DND-41 (cell line): ENCODE data around the gene IL37.

ENCODE experiments used
- ATAC-seq: fragments of 200-7000 bp; cut with Tn5 transposase; 3 replicates; pipeline ENCODE4 v1.9.1; 2021; ENCODE audit warnings: low read depth; ENCODE audit not compliant: insufficient read depth
- DNase-seq: peaks from one replicate; pipeline ENCODE4 v3.0.0-alpha.2; 2020
- H2AFZ ChIP-seq: 2 replicates; pipeline ENCODE4 v1.6.0; 2012; ENCODE audit warnings: low read depth, low read length
- H3K27ac ChIP-seq: 2 replicates; pipeline ENCODE4 v1.5.1; 2012; ENCODE audit warnings: low read length, inconsistent platforms
- H3K27me3 ChIP-seq: fragments of 200-600 bp; sonication (generic); 2 replicates; pipeline ENCODE4 v1.6.0; 2012; ENCODE audit warnings: low read length, mild to moderate bottlenecking, inconsistent platforms; ENCODE audit not compliant: insufficient read depth, poor library complexity
- H3K36me3 ChIP-seq: 2 replicates; pipeline ENCODE4 v1.5.1; 2012; ENCODE audit warnings: low read length, inconsistent platforms; ENCODE audit not compliant: insufficient read depth
- H3K4me1 ChIP-seq: 2 replicates; pipeline ENCODE4 v1.5.1; 2012; ENCODE audit warnings: mild to moderate bottlenecking, low read length; ENCODE audit not compliant: insufficient read depth
- H3K4me2 ChIP-seq: 2 replicates; pipeline ENCODE4 v1.6.0; 2012; ENCODE audit warnings: mild to moderate bottlenecking, moderate library complexity, low read length, inconsistent platforms; ENCODE audit not compliant: insufficient read depth
- H3K4me3 ChIP-seq, 2 experiments: fragments of 200-600 bp in 1 of 2; shearing (Covaris generic) in 1 of 2; 2 replicates each; pipeline ENCODE4 v1.5.1; 2012 to 2016; ENCODE audit warnings: inconsistent platforms in 2 of 2, low read length in 2 of 2, mild to moderate bottlenecking in 2 of 2, low read depth in 1 of 2, moderate library complexity in 1 of 2
- H3K79me2 ChIP-seq: 2 replicates; pipeline ENCODE4 v1.6.0; 2012; ENCODE audit warnings: low read length, inconsistent platforms; ENCODE audit not compliant: insufficient read depth
- H3K9ac ChIP-seq: 2 replicates; pipeline ENCODE4 v1.6.0; 2012; ENCODE audit warnings: low read depth, mild to moderate bottlenecking, inconsistent platforms, low read length, moderate library complexity
- H3K9me3 ChIP-seq: 2 replicates; pipeline ENCODE4 v1.5.1; 2012; ENCODE audit warnings: low read length, moderate library complexity, mild to moderate bottlenecking, inconsistent platforms; ENCODE audit not compliant: insufficient read depth, severe bottlenecking
- H4K20me1 ChIP-seq: 2 replicates; pipeline ENCODE4 v1.6.0; 2012; ENCODE audit warnings: low read length; ENCODE audit not compliant: insufficient read depth
- EZH2 ChIP-seq: IDR thresholded peaks from 3 replicates; pipeline ENCODE4 v1.6.1; 2012; ENCODE audit warnings: borderline replicate concordance, low read depth, mild to moderate bottlenecking, moderate library complexity, low read length, inconsistent platforms; ENCODE audit not compliant: severe bottlenecking
- TF ChIP-seq, protein P1 (sequence below): IDR thresholded peaks from 2 replicates; pipeline ENCODE4 v1.5.1; 2012; ENCODE audit warnings: borderline replicate concordance, low read length, moderate library complexity, mild to moderate bottlenecking; ENCODE audit not compliant: poor library complexity, severe bottlenecking; ENCODE audit errors: extremely low read depth

IL37 gene

GRCh38 chr2:112946086-112946485 is 35.1 kb downstream of the IL37 start:
- Histone ChIP-seq H3K4me3 (no peak overlapping the region), H3K4me1 (no peaks in the 10 kb centered on the region), H3K4me2 (no peak overlapping the region), H3K27ac (no peak overlapping the region), H3K9me3 (peaks cover 12% of the 10 kb centered on the region), H4K20me1 (no peaks in the 10 kb centered on the region), H2AFZ (no peak overlapping the region), H3K27me3 (no peaks in the 10 kb centered on the region), H3K79me2 (no peaks in the 10 kb centered on the region), H3K9ac (no peak overlapping the region), H3K36me3 (no peaks in the 10 kb centered on the region)
- TF ChIP-seq, protein P1, sequence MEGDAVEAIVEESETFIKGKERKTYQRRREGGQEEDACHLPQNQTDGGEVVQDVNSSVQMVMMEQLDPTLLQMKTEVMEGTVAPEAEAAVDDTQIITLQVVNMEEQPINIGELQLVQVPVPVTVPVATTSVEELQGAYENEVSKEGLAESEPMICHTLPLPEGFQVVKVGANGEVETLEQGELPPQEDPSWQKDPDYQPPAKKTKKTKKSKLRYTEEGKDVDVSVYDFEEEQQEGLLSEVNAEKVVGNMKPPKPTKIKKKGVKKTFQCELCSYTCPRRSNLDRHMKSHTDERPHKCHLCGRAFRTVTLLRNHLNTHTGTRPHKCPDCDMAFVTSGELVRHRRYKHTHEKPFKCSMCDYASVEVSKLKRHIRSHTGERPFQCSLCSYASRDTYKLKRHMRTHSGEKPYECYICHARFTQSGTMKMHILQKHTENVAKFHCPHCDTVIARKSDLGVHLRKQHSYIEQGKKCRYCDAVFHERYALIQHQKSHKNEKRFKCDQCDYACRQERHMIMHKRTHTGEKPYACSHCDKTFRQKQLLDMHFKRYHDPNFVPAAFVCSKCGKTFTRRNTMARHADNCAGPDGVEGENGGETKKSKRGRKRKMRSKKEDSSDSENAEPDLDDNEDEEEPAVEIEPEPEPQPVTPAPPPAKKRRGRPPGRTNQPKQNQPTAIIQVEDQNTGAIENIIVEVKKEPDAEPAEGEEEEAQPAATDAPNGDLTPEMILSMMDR: no peak
- TF ChIP-seq EZH2: no peak
- ATAC-seq (no peak), DNase-seq (no peak)

GRCh38 chr2:112947374-112947773 is 36.4 kb downstream of the IL37 start:
- DNase-seq: no peak
- H3K36me3 ChIP-seq: no peaks in the 10 kb centered on the region
- no peak overlapping the region for H2AFZ ChIP-seq
- H4K20me1 ChIP-seq: no peaks in the 10 kb centered on the region
- no peak for TF ChIP-seq EZH2
- TF ChIP-seq, protein P1: no peak
- no peak overlapping the region for H3K9ac ChIP-seq
- no peaks in the 10 kb centered on the region for H3K79me2 ChIP-seq
- no peak for ATAC-seq
- H3K4me1 ChIP-seq: no peaks in the 10 kb centered on the region
- no peak overlapping the region for H3K27ac ChIP-seq
- H3K4me3 ChIP-seq: no peak overlapping the region
- H3K4me2 ChIP-seq: no peak overlapping the region
- H3K27me3 ChIP-seq: no peaks in the 10 kb centered on the region
- peaks cover 12% of the 10 kb centered on the region for H3K9me3 ChIP-seq

- no peak overlapping the region for H3K27ac ChIP-seq
- H4K20me1 ChIP-seq: no peaks in the 10 kb centered on the region
- H3K4me1 ChIP-seq: no peaks in the 10 kb centered on the region
- H3K27me3 ChIP-seq: no peaks in the 10 kb centered on the region
- no peaks in the 10 kb centered on the region for H3K36me3 ChIP-seq
- DNase-seq (no peak), ATAC-seq (no peak)
- no peaks in the 10 kb centered on the region for H3K79me2 ChIP-seq
- H3K4me2 ChIP-seq: no peak overlapping the region
- H3K9me3 ChIP-seq: peaks cover 12% of the 10 kb centered on the region
- H3K4me3 ChIP-seq: no peak overlapping the region
- no peak overlapping the region for H2AFZ ChIP-seq
- H3K9ac ChIP-seq: no peak overlapping the region
- no peak for TF ChIP-seq EZH2
- TF ChIP-seq, protein P1: no peak
Observed at GRCh38 chr2:112949456-112949855, 38.5 kb downstream of the IL37 start.

DNA sequence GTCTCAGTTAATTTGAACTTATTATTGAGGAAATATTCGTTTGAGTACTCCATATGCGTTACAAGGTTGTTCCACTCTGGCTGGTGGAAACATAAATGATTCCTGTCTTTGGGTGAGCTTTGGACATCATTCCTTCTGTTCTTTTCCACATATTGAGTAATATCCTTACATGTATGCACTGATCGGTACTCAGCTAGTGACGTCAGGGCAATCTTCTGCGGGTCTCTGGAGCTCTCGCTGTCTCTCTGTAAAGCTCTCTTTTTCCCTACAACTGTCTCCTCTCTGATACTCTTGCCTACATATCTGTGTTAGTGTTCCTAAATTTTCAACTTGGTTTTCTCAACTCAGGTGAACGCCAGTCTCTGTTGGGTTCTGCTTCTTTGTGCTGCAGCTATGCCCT is 43.4 kb downstream of the IL37 start:
- TF ChIP-seq EZH2: no peak
- TF ChIP-seq, protein P1: no peak
- Histone ChIP-seq H2AFZ (no peak overlapping the region), H3K79me2 (no peaks in the 10 kb centered on the region), H3K27me3 (peaks cover 6% of the 10 kb centered on the region), H4K20me1 (no peaks in the 10 kb centered on the region), H3K36me3 (no peaks in the 10 kb centered on the region), H3K9ac (no peak overlapping the region), H3K4me3 (no peak overlapping the region), H3K27ac (no peak overlapping the region), H3K4me1 (no peaks in the 10 kb centered on the region), H3K9me3 (no peaks in the 10 kb centered on the region), H3K4me2 (no peak overlapping the region)
- ATAC-seq (no peak), DNase-seq (no peak)
